ENCODE data around the gene RASSF5.

DNA sequence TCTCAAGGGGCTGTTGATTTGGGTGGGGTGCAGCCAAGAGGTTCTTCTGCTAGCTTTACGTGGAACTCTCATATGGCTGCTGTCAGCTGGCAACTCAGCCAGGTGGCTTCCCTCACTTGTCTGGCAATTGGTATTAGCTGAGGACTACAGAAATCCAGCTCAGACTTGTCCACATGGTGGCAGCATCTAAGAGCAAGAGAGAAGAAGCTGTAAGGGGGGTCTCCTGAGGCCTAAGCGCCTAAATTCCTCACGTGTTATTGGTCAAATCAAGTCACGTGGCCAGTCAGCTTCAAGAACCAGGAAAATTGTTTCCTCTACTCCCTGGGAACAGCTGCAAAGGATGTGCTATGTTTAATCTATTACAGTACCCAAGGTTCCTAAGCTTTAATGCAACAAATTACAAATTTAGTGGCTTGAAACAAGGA is 123.8 kb downstream of the RASSF5 start:
- TF ChIP-seq CBFB (IDR thresholded peaks at IDR 0.05; ENCODE audit: low read depth) (no peak), ZNF24 (IDR thresholded peaks at IDR 0.05) (no peak), POLR2AphosphoS5 (IDR thresholded peaks at IDR 0.05; ENCODE audit: low read length) (no peak), ZBED1 (IDR thresholded peaks at IDR 0.05; ENCODE audit: borderline replicate concordance) (no peak)
- TF ChIP-seq, protein P1, sequence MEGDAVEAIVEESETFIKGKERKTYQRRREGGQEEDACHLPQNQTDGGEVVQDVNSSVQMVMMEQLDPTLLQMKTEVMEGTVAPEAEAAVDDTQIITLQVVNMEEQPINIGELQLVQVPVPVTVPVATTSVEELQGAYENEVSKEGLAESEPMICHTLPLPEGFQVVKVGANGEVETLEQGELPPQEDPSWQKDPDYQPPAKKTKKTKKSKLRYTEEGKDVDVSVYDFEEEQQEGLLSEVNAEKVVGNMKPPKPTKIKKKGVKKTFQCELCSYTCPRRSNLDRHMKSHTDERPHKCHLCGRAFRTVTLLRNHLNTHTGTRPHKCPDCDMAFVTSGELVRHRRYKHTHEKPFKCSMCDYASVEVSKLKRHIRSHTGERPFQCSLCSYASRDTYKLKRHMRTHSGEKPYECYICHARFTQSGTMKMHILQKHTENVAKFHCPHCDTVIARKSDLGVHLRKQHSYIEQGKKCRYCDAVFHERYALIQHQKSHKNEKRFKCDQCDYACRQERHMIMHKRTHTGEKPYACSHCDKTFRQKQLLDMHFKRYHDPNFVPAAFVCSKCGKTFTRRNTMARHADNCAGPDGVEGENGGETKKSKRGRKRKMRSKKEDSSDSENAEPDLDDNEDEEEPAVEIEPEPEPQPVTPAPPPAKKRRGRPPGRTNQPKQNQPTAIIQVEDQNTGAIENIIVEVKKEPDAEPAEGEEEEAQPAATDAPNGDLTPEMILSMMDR (IDR thresholded peaks at IDR 0.05 in 2 of 3, conservative IDR thresholded peaks at IDR 0.05 in 1 of 3; ENCODE audit: control insufficient read depth in 2 of 3, extremely low read depth in 1 of 3, insufficient read depth in 1 of 3, low read depth in 3 of 3, low read length in 3 of 3): peak; percentile 50 to 63 (median 57); a peak in 5 of 6 replicates
